AG10803 (cell line): ENCODE data around the gene TXNL4B.
"Not testable (repeated sequence)": the region's sequence is repeated elsewhere in the genome, so short reads cannot be mapped to it uniquely, and the experiment has no call there.

Source experiments
- DNase-seq: peaks from one replicate; pipeline ENCODE4 v3.0.0; 2010; ENCODE audit warnings: low read depth
- H3K4me3 ChIP-seq: 2 replicates; pipeline ENCODE4 v1.5.1; 2011; ENCODE audit warnings: mild to moderate bottlenecking, low read length, control low read depth
- CTCF ChIP-seq: conservative IDR thresholded peaks from 2 replicates; pipeline ENCODE4 v1.5.1; 2011; ENCODE audit warnings: mild to moderate bottlenecking, low read length, control low read depth, inconsistent platforms

TXNL4B gene

DNA sequence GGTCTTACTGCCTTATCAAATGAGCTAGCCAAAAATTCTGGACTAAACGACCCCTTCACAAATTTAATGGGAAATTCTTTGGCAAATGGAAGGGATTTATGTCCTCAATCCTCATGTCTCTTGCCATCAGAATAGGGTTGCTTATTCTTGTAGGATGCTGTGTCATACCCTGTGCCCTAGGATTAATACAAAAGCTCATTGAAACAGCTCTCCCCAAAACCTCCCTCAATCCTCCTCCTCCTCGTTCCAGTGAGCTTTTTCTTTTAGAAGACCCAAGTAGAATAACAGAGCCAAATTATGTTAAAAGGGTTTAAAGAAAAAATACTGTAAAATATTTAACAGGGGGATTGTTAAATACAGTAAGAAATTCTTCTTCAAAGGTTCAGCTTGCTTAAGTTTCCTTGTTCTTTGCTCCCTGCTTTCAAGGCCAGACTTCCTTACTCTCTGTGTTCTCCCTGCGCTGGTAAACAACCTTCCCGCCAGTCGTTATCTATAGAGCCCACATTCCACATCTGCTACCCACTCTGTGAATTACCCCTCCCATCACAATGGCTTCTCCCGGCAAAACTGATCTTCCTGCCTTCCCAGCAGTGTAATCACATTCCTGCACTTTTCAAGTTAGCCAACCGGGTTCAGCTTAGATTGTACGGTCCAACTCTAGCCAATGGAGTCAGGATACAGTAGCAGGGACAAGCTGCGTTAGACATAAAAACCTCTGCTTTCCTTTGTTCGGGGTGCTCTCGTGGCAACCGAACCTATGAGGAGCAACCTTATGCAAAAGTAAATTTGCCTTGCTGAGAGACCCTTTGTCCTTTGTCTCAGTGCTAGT lies 20.7 kb downstream of the TXNL4B start:
- no peak overlapping the region for H3K4me3 ChIP-seq
- DNase-seq = no peak
- no peak for TF ChIP-seq CTCF

GRCh38 chr16:72068930-72069329 lies 24.5 kb downstream of the TXNL4B start:
- TF ChIP-seq CTCF = no peak
- no peak for DNase-seq
- H3K4me3 ChIP-seq = no peak overlapping the region

GRCh38 chr16:72066747-72067146 lies 26.7 kb downstream of the TXNL4B start:
- H3K4me3 ChIP-seq = no peak overlapping the region
- DNase-seq = peak; percentile 51

GRCh38 chr16:72064361-72064894 lies 29.0 kb downstream of the TXNL4B start:
- no peak for DNase-seq
- no peak overlapping the region for H3K4me3 ChIP-seq
- TF ChIP-seq CTCF = no peak

More at GRCh38 chr16:72066747-72067146, 26.7 kb downstream of the TXNL4B start:
- TF ChIP-seq CTCF = peak; percentile 68

DNA sequence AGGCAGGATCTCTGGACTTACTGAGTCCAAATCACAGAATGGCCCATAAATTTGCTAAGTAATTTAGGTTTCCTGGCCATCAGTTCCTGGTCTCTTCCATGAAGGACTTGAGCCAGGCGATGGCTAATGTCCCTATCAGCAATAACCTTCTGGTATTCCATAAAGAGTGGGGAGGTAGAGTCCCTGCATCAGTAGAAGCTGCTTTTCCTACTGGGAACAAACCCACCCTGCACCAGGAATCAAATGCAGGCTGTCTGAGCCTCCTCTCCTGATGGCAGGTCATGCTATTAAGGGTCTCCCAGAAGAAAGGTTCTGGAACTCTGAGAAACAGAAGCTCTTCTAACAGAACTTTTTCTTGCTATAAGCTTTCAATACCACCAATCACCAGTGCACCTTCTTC lies 31.9 kb downstream of the TXNL4B start:
- no peak overlapping the region for H3K4me3 ChIP-seq
- DNase-seq = no peak
- TF ChIP-seq CTCF = no peak

- no peak for TF ChIP-seq CTCF
Observed at GRCh38 chr16:72060405-72060804, 33.0 kb downstream of the TXNL4B start.

GRCh38 chr16:72059060-72059459 lies 34.4 kb downstream of the TXNL4B start:
- not testable (repeated sequence) for DNase-seq, H3K4me3 ChIP-seq

More at GRCh38 chr16:72060405-72060804, 33.0 kb downstream of the TXNL4B start:
- no peak for DNase-seq
- no peak overlapping the region for H3K4me3 ChIP-seq

DNA sequence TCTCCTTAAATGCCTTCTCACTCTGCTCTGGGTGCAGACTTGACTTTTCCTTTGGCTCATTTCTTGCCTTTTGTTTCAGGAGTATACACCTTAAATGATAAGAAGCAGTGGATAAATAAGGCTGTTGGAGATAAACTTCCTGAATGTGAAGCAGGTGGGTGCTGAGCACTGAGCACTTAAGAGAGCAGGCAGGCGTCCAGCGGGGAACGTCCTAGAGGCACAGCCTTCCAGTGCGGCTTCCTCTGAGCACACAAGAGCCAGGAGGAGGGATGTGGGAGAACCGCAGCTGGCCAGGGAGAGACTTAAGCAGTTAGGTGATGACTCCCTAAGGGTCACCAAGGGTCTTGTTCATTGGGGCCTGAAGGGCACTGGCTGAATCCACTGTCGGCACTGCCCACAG lies 36.1 kb downstream of the TXNL4B start:
- H3K4me3 ChIP-seq, DNase-seq: not testable (repeated sequence)
